NCI-H446 (cell line): Measurements from ENCODE around the gene TNIK.

Experiments
- DNase-seq, 2 experiments: peaks; one replicate each; lab custom pipeline; 2025; lab: John Stamatoyannopoulos, UW

Gene TNIK

GRCh38 chr3:171417137-171417536 is 43.1 kb downstream of the TNIK start:
- DNase-seq = no peak

GRCh38 chr3:171416666-171417065 is 43.5 kb downstream of the TNIK start:
- no peak for DNase-seq

GRCh38 chr3:171416061-171416460 is 44.1 kb downstream of the TNIK start:
- DNase-seq = no peak

- DNase-seq = no peak
Measured at GRCh38 chr3:171415070-171415469, 45.1 kb downstream of the TNIK start.

- DNase-seq = no peak
Measured at GRCh38 chr3:171412473-171412872, 47.7 kb downstream of the TNIK start.

GRCh38 chr3:171412054-171412453 is 48.2 kb downstream of the TNIK start:
- DNase-seq = no peak

GRCh38 chr3:171410186-171410585 is 50.0 kb downstream of the TNIK start:
- no peak for DNase-seq

GRCh38 chr3:171407759-171408158 is 52.4 kb downstream of the TNIK start:
- DNase-seq = no peak

GRCh38 chr3:171404376-171404967 is 55.7 kb downstream of the TNIK start:
- peak in 1 of 2 experiments; percentile 46 for DNase-seq

GRCh38 chr3:171402281-171402680 is 57.9 kb downstream of the TNIK start:
- DNase-seq = peak in 1 of 2 experiments; percentile 15

GRCh38 chr3:171401432-171401831 is 58.8 kb downstream of the TNIK start:
- DNase-seq = peak in 1 of 2 experiments; percentile 70

- peak in 1 of 2 experiments; percentile 46 for DNase-seq
Measured at GRCh38 chr3:171399842-171400241, 60.4 kb downstream of the TNIK start.

GRCh38 chr3:171398343-171398742 is 61.9 kb downstream of the TNIK start:
- DNase-seq = no peak

GRCh38 chr3:171397089-171397488 is 63.1 kb downstream of the TNIK start:
- peak; percentile 48 to 68 for DNase-seq

GRCh38 chr3:171396048-171396447 is 64.2 kb downstream of the TNIK start:
- no peak for DNase-seq

GRCh38 chr3:171393032-171393744 is 67.0 kb downstream of the TNIK start:
- peak; percentile 72 to 93 for DNase-seq

- no peak for DNase-seq
Measured at GRCh38 chr3:171391432-171391831, 68.8 kb downstream of the TNIK start.

- peak; percentile 70 to 74 for DNase-seq
Measured at GRCh38 chr3:171390051-171390941, 69.9 kb downstream of the TNIK start.

GRCh38 chr3:171389491-171389890 is 70.7 kb downstream of the TNIK start:
- peak; percentile 41 to 81 for DNase-seq

GRCh38 chr3:171388527-171388926 is 71.7 kb downstream of the TNIK start:
- DNase-seq = no peak

- no peak for DNase-seq
Measured at GRCh38 chr3:171387062-171387461, 73.1 kb downstream of the TNIK start.

GRCh38 chr3:171385086-171385485 is 75.1 kb downstream of the TNIK start:
- no peak for DNase-seq
